ENCODE results near the gene BORCS5.

DNA sequence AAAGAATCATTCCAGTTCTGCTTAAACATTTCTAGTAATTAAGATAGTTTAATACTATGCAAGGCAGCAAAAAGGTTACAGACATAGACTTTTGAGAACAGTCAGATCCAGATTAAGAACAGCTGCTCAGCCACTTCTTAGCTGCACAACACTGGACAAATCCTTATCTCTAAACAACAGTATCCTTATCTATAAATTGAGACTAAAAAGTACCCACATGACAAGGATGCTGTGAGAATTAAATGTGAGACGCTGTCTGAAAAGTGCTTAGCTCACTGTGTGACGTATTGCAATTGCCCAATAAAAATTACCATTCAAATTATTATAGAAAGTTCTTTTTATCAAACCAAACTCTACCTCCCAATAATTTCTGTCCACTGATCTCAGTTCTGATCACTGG is 35.5 kb downstream of the BORCS5 start:
- TF ChIP-seq, protein P1, sequence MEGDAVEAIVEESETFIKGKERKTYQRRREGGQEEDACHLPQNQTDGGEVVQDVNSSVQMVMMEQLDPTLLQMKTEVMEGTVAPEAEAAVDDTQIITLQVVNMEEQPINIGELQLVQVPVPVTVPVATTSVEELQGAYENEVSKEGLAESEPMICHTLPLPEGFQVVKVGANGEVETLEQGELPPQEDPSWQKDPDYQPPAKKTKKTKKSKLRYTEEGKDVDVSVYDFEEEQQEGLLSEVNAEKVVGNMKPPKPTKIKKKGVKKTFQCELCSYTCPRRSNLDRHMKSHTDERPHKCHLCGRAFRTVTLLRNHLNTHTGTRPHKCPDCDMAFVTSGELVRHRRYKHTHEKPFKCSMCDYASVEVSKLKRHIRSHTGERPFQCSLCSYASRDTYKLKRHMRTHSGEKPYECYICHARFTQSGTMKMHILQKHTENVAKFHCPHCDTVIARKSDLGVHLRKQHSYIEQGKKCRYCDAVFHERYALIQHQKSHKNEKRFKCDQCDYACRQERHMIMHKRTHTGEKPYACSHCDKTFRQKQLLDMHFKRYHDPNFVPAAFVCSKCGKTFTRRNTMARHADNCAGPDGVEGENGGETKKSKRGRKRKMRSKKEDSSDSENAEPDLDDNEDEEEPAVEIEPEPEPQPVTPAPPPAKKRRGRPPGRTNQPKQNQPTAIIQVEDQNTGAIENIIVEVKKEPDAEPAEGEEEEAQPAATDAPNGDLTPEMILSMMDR (conservative IDR thresholded peaks at IDR 0.05; ENCODE audit: low read length): no peak
- TF ChIP-seq EZH2phosphoT487 (IDR thresholded peaks at IDR 0.05; ENCODE audit: borderline replicate concordance, low read depth, low read length): no peak
